HG03060 (cell line): Measurements from ENCODE around the gene RBMS2.

ENCODE experiments used
- ATAC-seq: cut with Tn5 transposase; IDR thresholded peaks from one replicate; pipeline ENCODE4 v1.9.1; 2021; ENCODE audit warnings: low read depth, moderate number of reproducible peaks; ENCODE audit not compliant: unreplicated experiment

RBMS2 gene

GRCh38 chr12:56629459-56630179 lies 108.0 kb downstream of the RBMS2 start:
- no peak for ATAC-seq

- no peak for ATAC-seq
Measured at GRCh38 chr12:56630180-56630632, 108.6 kb downstream of the RBMS2 start, which contains the start of gene BAZ2A. Gene BAZ2A, minus strand, starts transcription at chr12:56630326. Its CDS starts 12,796 bp downstream, at chr12:56617530.

GRCh38 chr12:56631790-56632700 lies 110.4 kb downstream of the RBMS2 start:
- no peak for ATAC-seq

GRCh38 chr12:56632701-56633467 lies 111.3 kb downstream of the RBMS2 start:
- ATAC-seq = no peak

- ATAC-seq = no peak
Measured at GRCh38 chr12:56633468-56634241, 112.0 kb downstream of the RBMS2 start.

- no peak for ATAC-seq
Measured at GRCh38 chr12:56634242-56634836, 112.7 kb downstream of the RBMS2 start.

- ATAC-seq = no peak
Measured at GRCh38 chr12:56634837-56635791, 113.5 kb downstream of the RBMS2 start.

GRCh38 chr12:56635806-56636674 lies 114.4 kb downstream of the RBMS2 start:
- ATAC-seq = peak; percentile 21

- ATAC-seq = peak; percentile 58
Measured at GRCh38 chr12:56636675-56637540, 115.3 kb downstream of the RBMS2 start.

- ATAC-seq = no peak
Measured at GRCh38 chr12:56637621-56638020, 116.0 kb downstream of the RBMS2 start.

GRCh38 chr12:56641219-56641618 lies 119.6 kb downstream of the RBMS2 start:
- ATAC-seq = no peak

GRCh38 chr12:56644654-56645053 lies 123.0 kb downstream of the RBMS2 start:
- no peak for ATAC-seq

GRCh38 chr12:56645201-56645716 lies 123.6 kb downstream of the RBMS2 start:
- ATAC-seq = no peak
